Endometrial microvascular endothelial cells (primary cell): ENCODE measurements around the gene GP1BB. TPM values are rescaled to one million over a fixed set of nuclear protein-coding genes. Genes with fewer than 3 reads are reported as not detected.
"Not testable (repeated sequence)": the region's sequence is repeated elsewhere in the genome, so short reads cannot be mapped to it uniquely, and the experiment has no call there.

Source experiments
- in situ Hi-C: cut with HindIII; loops from 2 replicates; pipeline ENCODE4 v1.10.0; 2017; ENCODE audit warnings: low sequenced_read_pairs, low pct_unique_long_range_greater_than_20kb; ENCODE audit errors: inconsistent ontology term
- total RNA-seq: library from RNA; depleted of rRNA; stranded (reverse); fragments of >200 nt; gene quantifications from one replicate; pipeline ENCODE4 v1.2.3, GENCODE V29; 2015; ENCODE audit errors: inconsistent ontology term

Gene GP1BB
- total RNA-seq, 1 donor from 2014 or later = not detected

DNA sequence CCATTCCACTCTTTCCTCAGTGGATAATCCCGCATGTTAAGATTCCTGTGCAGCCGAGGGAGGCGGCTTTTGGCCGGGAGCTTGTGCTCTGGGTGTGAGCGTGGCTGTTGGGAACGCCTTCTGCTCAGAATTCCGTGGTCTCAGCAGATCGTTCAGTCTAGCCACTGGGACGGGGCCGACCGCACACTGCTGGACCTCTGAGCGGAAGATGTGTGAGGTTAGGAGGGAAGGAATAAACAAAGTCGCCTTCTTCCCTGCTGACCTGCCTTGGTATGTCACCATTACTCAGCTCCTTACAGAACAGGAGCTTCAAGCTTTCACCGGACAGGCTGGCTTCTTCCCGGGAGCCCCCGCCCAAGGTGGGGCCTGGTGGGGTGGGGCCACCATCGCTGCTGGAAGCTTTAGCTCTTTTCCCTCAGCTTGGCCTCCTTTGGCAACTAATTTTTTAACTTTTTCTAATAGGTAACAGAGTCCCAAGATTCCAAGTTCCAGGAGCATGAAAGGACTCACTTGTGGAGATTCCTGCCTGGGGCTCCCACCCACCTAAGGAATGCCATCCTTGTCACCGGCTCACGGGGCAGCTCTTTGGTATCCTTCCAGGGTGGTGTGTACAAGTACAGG lies 31.5 kb upstream of the GP1BB start:
- in situ Hi-C loops = no loop called here

DNA sequence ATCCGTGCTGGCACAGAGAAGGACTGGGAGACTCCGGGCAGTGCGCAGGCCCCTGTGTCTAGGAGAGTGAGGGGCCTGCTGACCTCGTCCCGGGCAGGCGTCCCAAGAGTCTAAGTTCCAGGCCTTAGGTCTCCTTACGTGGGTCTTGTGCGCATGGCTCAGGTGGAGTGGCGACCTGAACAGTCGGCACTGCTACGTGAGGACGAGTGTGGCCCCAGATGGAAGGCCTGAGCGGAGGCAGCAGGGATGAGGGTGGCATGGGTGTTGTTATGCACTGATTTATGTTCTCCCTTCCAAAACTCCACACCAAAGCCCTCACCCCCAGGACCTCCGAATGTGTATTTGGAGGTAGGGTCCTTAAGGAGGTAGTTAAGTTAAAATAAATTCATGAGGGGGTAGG lies 29.8 kb upstream of the GP1BB start:
- in situ Hi-C loops = no loop called here

DNA sequence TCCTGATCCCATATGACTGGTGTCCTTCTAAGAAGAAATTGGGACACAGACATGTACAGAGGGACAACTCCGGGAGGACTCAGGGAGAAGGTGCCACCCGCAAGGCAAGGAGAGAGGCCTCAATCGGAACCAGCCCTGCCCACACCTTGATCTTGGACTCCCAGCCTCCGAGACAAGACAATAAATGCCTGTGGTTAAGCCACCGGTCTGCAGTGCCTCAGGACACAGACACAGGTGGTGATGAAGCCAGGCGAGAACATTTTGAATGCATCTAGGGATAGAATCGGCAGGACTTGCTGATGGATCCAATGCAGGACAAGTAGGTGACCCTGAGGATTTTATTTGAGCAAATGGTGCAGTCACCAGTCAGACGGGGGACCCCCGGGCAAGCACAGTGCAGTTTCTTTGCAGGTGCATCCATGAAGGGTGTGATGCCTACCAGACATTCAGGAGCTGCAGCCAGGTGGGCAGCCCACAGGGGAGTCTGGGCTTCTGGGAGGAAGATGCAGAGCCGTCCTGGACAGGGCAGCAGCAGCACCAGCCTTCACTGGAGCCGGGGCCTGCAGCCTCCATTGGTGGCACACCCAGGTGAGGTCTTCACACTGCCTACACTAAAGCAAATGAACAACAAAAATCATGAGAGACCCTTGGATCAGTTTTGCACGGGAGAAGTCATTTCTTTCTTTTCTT lies 29.2 kb upstream of the GP1BB start:
- in situ Hi-C loops = no loop called here

DNA sequence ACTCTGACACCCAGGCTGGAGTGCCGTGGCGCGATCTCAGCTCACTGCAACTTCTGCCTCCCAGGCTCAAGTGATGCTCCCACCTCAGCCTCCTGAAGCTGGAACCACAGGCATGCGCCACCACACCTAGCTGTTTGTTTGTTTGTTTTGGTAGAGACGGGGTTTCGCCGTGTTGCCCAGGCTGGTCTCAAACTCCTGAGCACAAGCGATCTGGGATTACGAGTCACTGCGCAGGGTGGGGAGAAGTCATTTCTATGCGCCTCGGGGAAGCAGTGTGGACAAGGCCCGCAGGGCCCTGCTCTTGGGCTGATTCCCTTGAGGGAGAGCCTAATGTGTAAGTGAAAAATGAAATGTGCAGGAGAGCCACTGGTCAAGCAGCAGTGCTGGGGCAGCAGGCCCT lies 28.6 kb upstream of the GP1BB start:
- in situ Hi-C loops = no loop called here

DNA sequence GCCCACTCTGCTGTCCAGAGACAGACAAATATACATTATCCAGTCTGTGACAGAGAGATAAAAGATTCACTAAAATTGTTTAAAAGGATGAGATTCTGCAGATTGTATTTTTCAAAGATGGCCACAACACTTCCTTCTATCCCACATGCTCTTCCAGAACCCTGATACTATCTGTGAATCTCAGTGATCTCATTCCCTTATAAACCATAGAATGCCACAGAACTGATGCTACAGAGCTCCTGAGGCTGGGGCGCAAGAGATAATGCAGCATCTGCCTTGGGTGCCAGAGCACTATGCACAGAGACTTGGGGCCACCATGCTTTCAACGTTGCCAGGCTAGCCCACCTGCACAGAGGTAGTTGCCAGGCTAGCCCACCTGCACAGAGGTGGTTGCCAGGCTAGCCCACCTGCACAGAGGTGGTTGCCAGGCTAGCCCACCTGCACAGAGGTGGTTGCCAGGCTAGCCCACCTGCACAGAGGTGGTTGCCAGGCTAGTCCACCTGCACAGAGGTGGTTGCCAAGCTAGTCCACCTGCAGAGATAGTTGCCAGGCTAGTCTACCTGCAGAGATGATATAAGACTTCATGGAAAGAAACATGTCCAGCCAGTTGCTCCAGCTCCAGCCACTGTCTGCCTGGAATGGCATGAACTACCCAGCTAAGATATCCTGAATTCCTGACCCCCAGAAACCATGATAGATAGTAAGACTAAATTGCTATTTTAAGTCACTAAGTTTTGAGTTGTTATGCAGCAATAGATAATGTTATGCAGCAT lies 26.6 kb upstream of the GP1BB start:
- in situ Hi-C loops = no loop called here

DNA sequence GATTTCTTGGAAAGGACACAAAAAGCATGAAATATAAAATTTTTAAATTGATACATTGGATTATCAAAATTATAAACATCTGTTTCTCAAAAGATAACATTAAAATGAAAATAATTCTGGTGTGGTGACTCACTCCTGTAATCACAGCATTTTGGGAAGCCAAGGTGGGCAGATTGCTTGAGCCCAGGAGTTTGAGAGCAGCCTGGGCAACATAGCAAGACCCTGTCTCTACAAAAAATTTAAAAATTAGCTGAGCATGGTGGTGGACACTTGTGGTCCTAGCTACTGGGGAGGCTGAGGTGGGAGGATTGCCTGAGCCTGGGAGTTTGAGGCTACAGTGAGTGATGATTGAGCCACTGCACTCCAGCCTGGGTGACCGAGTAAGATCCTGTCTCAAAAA lies 25.5 kb upstream of the GP1BB start:
- in situ Hi-C loops = not testable (repeated sequence)

DNA sequence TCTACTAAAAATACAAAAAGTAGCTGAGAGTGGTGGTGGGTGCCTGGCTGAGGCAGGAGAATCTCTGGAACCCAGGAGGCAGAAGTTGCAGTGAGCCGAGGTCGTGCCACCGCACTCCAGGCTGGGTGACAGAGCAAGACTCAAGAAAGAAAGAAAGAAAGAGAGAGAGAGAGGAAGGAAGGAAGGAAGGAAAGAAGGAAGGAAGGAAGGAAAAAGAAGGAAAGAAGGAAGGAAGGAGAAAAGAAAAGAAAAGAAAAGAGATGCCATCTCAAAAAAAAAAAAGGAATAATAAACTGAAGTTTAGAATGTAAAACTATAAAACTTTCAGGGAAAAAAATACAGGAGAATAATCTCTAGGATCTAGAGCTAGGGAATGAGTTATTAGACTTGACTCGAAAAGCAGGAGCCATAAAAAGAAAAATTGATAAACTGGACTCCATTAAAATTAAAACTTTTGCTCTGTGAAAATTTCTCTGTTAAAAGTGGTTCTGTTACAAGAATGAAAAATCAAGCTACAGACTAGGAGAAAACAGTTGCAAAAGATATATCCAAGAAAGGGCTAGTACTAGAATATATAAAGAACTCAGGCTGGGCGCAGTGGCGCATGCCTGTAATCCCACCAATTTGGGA lies 22.4 kb upstream of the GP1BB start:
- in situ Hi-C loops = no loop called here

DNA sequence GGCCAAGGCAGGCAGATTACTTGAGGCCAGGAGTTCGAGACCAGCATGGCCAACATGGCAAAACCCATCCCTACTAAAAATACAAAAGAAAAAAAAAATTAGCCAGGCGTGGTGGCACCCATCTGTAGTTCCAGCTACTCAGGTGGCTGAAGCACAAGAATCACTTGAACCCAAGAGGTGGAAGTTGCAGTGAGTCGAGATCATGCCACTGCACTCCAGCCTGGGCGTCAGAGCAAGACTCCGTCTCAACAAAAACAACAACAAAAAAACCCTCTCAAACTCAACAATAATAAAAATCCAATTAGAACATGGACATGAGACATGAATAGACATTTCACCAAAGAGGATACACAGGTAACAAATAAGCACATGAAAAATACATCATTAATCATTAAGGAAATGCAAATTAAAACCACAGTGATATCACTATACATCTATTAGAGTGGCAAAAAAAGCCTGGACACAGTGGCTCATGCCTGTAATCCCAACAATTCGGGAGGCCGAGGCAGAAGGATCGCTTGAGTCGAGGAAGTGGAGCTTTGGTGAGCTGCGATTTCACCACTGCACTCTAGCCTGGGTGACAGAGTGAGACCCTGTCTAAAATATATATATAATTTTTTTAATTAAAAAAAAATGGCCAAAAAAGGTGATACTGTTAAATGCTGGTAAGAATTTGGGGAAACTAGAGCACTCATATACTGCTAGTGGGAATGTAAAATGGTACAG lies 21.8 kb upstream of the GP1BB start:
- in situ Hi-C loops = no loop called here

DNA sequence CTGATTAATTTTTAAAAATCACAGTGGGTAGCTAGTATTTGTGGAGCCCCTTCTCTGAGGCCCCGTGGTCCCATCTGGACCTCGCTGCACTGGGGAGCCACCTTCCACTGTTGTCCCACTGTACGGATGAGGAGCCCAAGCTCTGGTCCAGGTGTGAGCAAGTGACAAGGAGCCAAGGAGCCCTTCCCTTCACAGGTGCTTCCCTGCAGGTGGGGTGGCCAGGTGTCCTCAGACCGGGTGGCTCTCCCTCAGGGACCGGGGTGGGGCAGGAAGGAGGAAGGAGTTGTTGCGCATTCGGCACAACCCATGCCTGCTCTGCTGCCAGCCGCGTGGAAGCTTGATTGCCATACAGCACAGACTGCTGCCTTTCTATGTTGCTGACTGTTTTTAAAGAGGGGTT lies 19.5 kb upstream of the GP1BB start:
- in situ Hi-C loops = no loop called here

DNA sequence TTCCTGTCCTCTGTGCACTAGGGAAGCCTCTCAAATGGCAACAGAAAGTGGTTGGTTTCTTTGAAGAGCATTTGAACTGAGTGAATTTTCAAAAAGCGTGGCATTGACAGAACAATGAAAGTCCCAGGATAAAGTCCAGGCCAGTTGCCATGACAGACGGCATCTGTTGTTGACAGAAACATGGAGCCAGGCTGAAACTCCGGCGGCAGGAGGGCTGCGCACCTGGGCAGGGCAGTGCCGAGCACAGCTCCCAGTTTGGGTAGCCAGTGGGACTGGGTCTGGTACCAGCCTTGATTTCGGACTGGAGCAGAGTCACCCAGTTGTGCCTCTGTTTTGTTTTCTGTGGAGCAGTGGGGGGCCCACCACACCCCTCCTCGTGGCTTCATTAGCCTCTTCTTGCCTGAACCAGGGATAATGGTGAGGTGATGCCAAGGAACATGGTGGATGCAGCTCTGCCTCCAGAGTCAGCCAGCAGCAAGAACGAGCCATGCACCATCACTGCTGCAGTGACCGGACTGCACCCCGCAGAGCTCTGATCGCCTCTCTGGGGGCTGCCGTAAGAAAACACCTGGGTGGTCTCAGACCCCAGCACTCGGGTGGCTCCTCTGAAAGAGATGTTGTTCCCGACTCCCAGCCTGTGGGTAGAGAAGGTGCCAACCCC lies 18.9 kb upstream of the GP1BB start:
- in situ Hi-C loops = no loop called here

DNA sequence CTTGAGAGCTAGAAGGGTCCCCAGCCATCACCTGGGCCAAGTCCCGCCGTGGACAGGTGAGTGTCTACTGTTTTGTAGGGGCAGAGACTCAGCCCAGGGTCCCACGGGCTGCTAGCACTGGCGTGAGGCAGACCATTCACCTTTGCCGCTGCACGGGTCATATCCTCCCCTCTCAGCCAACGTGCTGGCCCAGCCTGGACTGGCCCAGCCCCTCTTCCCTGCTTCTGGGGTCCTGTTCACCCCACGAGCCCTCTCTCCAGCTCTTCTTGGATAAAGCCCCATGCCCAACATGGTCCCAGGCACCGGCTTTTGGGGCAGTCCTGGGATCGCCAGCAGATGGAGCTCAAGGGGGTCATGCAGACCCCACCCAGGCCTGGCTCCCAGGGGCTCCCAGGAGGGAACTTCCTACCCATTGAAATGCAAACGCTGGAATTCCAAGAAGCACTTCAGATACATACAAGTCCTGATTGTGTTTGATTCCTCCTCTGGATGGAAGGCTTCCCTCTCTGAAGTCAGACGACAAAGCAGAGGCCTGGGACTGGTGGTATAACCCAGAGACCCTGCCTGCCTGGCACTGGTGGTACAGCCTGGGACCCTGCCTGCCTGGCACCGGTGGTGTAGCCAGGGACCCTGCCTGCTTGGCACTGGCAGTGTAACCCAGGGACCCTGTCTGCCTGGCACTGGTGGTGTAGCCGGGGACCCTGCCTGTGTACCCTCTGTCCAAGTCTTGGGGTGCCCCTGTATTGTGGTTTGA lies 18.0 kb upstream of the GP1BB start:
- in situ Hi-C loops = no loop called here

DNA sequence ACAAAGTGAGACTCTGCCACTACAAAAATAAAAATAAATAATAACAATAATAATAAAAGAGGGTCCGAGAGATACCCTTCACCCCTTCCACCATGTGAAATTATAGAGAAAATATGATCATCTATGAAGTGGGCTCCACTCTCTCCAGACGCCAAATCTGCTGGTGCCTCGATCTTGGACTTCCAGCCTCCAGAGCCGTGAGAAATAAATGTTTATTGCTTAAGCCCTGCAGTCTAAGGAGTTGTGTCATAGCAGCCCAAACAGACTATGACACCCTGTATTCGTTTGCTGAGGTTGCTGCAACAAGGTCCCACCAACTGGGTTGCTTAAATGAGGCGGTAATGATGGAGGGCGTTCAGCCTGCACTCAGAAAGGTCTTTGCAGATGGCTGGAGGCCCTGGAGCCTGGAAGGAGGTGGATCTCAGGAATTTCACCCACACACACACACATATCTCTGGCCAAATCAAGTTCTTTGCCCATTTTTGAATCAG lies 16.6 kb upstream of the GP1BB start:
- in situ Hi-C loops = no loop called here

DNA sequence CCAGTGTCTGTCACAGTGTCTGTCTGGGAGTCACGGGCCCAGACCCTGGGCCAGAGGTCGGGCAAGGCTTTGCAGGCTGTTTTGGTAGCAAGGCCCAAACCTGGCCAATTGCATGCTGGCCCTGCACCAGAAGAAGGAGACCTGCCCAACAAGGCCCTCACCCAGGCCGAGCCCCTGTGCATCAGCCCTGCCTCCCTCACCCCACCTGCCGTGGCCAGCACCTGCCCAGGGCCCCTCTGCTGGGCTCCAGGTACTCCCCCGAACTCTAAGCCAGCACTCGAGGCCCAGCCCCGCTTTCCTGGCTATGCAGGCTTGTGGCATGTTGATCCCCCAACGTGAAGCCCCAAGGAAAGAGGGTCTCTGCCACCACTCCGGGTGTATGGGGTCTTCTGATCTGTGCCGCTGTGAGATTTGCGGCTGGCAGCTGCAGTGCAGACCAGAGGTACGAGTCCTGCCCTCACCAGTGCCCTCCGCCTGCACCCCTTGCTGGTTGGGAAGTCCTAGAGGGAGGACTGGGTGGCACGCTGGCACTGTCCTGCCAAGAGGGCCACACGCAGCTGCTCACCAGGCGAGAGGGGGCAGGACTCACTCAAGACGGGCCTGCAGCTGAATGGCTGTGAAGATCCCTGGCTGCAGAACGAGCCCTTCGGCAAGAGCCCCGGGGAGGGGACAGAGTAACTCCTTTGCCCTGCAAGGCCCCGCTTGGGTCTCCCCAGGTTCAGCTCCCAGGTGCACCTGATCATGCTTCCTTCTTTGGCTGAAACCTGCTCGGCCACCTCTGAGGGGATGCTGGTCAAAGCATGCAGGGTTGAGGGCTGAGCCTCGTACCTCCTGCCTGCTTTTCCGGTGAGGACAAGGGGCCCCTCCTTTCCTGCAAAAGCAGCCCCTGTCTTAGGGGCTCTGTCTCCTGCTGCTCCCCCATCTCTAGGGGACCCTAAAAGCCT lies 15.7 kb upstream of the GP1BB start:
- in situ Hi-C loops = no loop called here

DNA sequence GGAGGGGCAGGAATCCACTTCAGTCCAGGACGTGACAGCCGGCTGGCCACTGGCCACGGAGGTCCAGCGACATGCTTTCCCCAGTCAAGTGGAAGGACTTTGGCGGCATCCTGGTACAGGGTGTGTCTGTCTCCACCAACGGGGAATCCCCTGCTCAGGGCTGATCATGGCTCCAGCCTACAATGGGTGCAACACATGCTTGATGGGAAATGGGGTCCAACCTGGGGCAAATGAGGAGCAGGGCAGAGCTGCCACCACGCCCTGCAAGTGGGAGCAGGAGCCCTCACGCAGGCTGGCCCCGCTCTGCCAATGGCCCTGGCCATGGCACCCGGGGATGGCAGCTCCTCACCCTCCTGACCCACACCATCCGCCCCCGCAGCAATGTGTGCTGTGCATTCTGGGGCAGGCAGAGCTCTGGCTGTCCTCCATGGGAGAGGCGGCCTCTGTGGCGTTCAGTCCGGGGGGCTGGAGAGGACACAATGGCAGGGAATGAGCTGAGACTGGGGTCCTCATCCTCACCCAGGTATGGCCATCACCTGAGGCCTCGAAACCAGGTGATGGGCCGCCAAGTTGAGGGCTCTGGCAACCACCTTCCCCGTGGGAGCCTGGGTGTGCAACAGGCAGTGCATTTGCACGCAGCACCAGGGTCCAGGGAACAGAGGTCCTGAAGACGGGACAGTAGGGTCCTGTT lies 14.9 kb upstream of the GP1BB start:
- in situ Hi-C loops = no loop called here

DNA sequence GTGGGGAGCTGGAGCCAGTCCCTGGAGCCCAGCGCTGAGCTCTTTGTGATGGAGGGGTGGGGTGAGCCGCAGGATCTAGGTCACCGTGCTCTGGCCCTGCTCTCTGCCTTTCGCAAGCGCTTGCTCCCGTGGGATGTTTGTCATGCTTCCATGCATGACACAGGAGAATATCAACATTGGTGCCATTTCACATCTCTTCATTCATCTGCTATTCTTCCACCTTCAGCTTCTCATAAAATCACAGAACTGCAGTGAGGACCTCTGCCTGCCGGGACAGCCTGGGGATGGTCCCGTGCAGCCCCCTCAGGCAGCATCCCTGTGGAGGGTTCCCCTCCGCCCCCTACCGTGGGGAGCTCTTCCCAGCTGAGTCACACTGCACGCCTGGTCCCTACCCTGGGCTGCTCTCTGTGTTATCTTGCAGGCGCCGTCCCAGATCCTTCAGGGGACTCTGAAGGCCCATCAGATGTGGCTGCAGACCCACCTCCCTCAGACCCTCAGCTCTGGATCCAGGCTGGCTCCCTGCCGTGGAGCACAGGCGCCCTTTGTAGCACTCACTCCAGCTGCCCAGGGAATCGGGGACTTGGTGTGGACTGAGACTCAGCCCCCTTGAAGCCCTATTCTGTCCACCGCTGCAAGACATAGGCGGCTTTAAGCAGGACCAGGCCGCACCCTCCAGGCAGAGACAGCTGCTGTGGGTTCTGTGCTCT lies 14.1 kb upstream of the GP1BB start:
- in situ Hi-C loops = no loop called here
